ENCODE data around the gene HMX3. TPM values are rescaled to one million over a fixed set of nuclear protein-coding genes. Genes with fewer than 3 reads are reported as not detected.

HMX3 gene
- total RNA-seq, 1 donor from 2014 or later: not detected

DNA sequence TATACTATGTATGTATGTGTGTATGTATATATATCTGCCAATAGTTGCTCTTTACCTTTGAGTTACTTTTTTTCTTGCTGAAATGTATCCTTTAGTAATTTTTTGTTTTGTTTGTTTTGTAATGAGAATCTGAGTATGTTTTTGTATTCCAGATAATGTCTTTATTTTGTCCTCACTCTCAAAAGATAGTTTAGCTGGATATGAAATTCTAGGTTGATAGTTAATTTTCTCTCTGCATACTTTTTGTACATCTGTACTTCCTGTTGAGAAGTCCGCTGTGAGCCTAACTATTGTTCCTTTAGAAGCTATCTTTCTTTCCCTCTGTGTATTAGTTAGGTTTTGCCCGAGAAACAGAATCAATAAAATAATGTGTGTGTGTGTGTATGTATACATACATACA is 48.0 kb downstream of the HMX3 start:
- no peak for DNase-seq (ENCODE audit: low spot score)
- H3K9me3 Mint-ChIP-seq (ENCODE audit: unreplicated experiment): no peaks in the 10 kb centered on the region
- TF ChIP-seq, protein P1, sequence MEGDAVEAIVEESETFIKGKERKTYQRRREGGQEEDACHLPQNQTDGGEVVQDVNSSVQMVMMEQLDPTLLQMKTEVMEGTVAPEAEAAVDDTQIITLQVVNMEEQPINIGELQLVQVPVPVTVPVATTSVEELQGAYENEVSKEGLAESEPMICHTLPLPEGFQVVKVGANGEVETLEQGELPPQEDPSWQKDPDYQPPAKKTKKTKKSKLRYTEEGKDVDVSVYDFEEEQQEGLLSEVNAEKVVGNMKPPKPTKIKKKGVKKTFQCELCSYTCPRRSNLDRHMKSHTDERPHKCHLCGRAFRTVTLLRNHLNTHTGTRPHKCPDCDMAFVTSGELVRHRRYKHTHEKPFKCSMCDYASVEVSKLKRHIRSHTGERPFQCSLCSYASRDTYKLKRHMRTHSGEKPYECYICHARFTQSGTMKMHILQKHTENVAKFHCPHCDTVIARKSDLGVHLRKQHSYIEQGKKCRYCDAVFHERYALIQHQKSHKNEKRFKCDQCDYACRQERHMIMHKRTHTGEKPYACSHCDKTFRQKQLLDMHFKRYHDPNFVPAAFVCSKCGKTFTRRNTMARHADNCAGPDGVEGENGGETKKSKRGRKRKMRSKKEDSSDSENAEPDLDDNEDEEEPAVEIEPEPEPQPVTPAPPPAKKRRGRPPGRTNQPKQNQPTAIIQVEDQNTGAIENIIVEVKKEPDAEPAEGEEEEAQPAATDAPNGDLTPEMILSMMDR (IDR thresholded peaks at IDR 0.05; ENCODE audit: unreplicated experiment): no peak
- H3K27ac Mint-ChIP-seq (ENCODE audit: unreplicated experiment): no peak overlapping the region
- H3K36me3 Mint-ChIP-seq (ENCODE audit: low read depth, unreplicated experiment): peaks cover 16% of the 10 kb centered on the region
- H3K4me1 Mint-ChIP-seq (ENCODE audit: unreplicated experiment): no peaks in the 10 kb centered on the region
- H3K27me3 Mint-ChIP-seq (ENCODE audit: unreplicated experiment): no peaks in the 10 kb centered on the region
- no peak overlapping the region for H3K4me3 Mint-ChIP-seq (ENCODE audit: unreplicated experiment)

DNA sequence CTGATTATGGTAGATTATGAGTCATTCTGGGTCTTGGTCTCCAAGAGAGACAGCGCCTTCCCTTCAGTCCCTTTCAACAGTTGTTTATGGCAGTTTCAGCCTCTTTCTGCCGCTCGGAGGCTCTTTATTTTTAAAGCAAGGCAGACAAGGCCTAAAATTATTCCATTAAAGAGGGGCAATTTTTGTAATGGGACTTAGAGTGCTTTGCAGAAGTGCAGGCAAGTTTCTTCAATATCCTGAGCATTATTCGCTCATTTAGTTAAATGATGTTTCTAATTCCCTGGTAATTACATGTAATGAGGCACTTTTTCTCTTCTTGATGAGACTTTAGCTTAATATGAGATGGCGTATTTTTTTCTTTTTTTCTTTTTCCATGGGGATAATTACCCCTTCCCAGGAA is 52.0 kb downstream of the HMX3 start:
- Mint-ChIP-seq H3K4me1 (ENCODE audit: unreplicated experiment) (no peaks in the 10 kb centered on the region), H3K4me3 (ENCODE audit: unreplicated experiment) (no peak overlapping the region)
- TF ChIP-seq, protein P1 (IDR thresholded peaks at IDR 0.05; ENCODE audit: unreplicated experiment): no peak

More for the DNA sequence above, 52.0 kb downstream of the HMX3 start:
- Mint-ChIP-seq H3K27ac (ENCODE audit: unreplicated experiment) (no peak overlapping the region), H3K27me3 (ENCODE audit: unreplicated experiment) (no peaks in the 10 kb centered on the region), H3K36me3 (ENCODE audit: low read depth, unreplicated experiment) (peaks cover 21% of the 10 kb centered on the region), H3K9me3 (ENCODE audit: unreplicated experiment) (no peaks in the 10 kb centered on the region)
- no peak for DNase-seq (ENCODE audit: low spot score)

Other genes with a start within 250 kb of the HMX3 start
- not detected for gene FAM24A, start 225.4 kb upstream of the HMX3 start, total RNA-seq (ENCODE audit: unreplicated experiment)
- gene C10orf88, start 181.7 kb upstream of the HMX3 start, total RNA-seq (ENCODE audit: unreplicated experiment): 9.9 TPM
- gene PSTK, start 155.6 kb upstream of the HMX3 start, total RNA-seq (ENCODE audit: unreplicated experiment): 5.2 TPM
- 14.9 TPM for gene IKZF5, start 127.2 kb upstream of the HMX3 start, total RNA-seq (ENCODE audit: unreplicated experiment)
- 35.6 TPM for gene ACADSB, start 127.0 kb upstream of the HMX3 start, total RNA-seq (ENCODE audit: unreplicated experiment)
- gene HMX2, start 12.2 kb downstream of the HMX3 start, total RNA-seq (ENCODE audit: unreplicated experiment): not detected
- gene BUB3, start 18.4 kb downstream of the HMX3 start, total RNA-seq (ENCODE audit: unreplicated experiment): 107 TPM